Keratinocyte (primary cell): ENCODE measurements around the gene KIF14.

Experiments used
- CTCF ChIP-seq, 3 experiments: IDR thresholded peaks in 1 of 3; conservative IDR thresholded peaks in 1 of 3; optimal IDR thresholded peaks in 1 of 3; 2 replicates in 2 of 3; 3 replicates in 1 of 3; pipeline versions ENCODE3 to v1.5.1; 2011; ENCODE audit warnings: low read length in 3 of 3, mild to moderate bottlenecking in 3 of 3, moderate library complexity in 2 of 3, control low read depth in 1 of 3, inconsistent platforms in 1 of 3; ENCODE audit not compliant: insufficient read depth in 2 of 3; ENCODE audit errors: extremely low read depth in 1 of 3
- EZH2 ChIP-seq: IDR thresholded peaks from one replicate; pipeline ENCODE4 v1.6.1; 2012; ENCODE audit warnings: inconsistent platforms, mild to moderate bottlenecking, low read length, moderate library complexity

GRCh38 chr1:200528858-200529606 lies 91.5 kb downstream of the KIF14 start:
- no peak for TF ChIP-seq CTCF (optimal IDR thresholded peaks at IDR 0.05 in 1 of 3, IDR thresholded peaks at IDR 0.05 in 1 of 3, conservative IDR thresholded peaks at IDR 0.05 in 1 of 3; ENCODE audit: extremely low read depth in 1 of 3, insufficient read depth in 2 of 3, low read length in 3 of 3)
- TF ChIP-seq EZH2, result no peak
